Suprapubic skin (tissue), 4 donors: ENCODE measurements around the gene RPL10. TPM values are rescaled to one million over a fixed set of nuclear protein-coding genes. Genes with fewer than 3 reads are reported as not detected.

Experiments used
- DNase-seq, 2 donors: peaks; one replicate each; pipeline ENCODE4 v3.0.0-alpha.2; 2019; ENCODE audit warnings: low spot score in 2 of 2
- H3K27ac ChIP-seq: fragments of 200-600 bp; sonication (generic); one replicate; pipeline ENCODE4 v1.5.1; 2019
- H3K27me3 ChIP-seq: fragments of 200-600 bp; sonication (generic); one replicate; pipeline ENCODE4 v1.5.1; 2019
- H3K36me3 ChIP-seq: fragments of 200-600 bp; sonication (generic); one replicate; pipeline ENCODE4 v1.5.1; 2019
- H3K4me1 ChIP-seq: fragments of 200-600 bp; sonication (generic); one replicate; pipeline ENCODE4 v1.5.1; 2019
- H3K4me3 ChIP-seq: fragments of 200-600 bp; sonication (generic); one replicate; pipeline ENCODE4 v1.5.1; 2019; ENCODE audit warnings: mild to moderate bottlenecking
- H3K9me3 ChIP-seq: fragments of 200-600 bp; sonication (generic); one replicate; pipeline ENCODE4 v1.5.1; 2019
- EP300 ChIP-seq: sonication (generic); formaldehyde crosslinking; IDR thresholded peaks from one replicate; pipeline ENCODE4 v1.6.1; 2017; ENCODE audit warnings: antibody characterized with exemption
- POLR2A ChIP-seq, 2 donors: fragments of 450-650 bp; IDR thresholded peaks; one replicate each; pipeline ENCODE4 v1.6.1; 2017; ENCODE audit warnings: antibody characterized with exemption in 2 of 2, mild to moderate bottlenecking in 2 of 2, moderate library complexity in 2 of 2
- POLR2AphosphoS5 ChIP-seq, 3 donors: sonication (generic); formaldehyde crosslinking; IDR thresholded peaks; one replicate each; pipeline ENCODE4 v1.6.1; 2017; ENCODE audit warnings: antibody characterized with exemption in 3 of 3
- WGBS: methylation state at CpG from one replicate; pipeline ENCODE4 v1.1.5; 2018; 5-methylcytosine and 5-hydroxymethylcytosine counted together
- total RNA-seq, 4 donors: library from RNA; depleted of rRNA; stranded (reverse); fragments of >200 nt; gene quantifications; one replicate each; pipeline ENCODE4 v1.1.0, GENCODE V29; 2016
- TF ChIP-seq, protein P1 (sequence below), 2 donors: fragments of 200-600 bp in 1 of 2; fragments of 450-650 bp in 1 of 2; sonication (generic) in 1 of 2; IDR thresholded peaks; one replicate each; pipeline ENCODE4 v1.5.1; 2016 to 2019; ENCODE audit warnings: antibody characterized with exemption in 2 of 2, mild to moderate bottlenecking in 1 of 2, moderate library complexity in 1 of 2

Gene RPL10
- total RNA-seq, 4 donors from 2014 or later = 3,684 to 7,390 (median 6,600) TPM

DNA sequence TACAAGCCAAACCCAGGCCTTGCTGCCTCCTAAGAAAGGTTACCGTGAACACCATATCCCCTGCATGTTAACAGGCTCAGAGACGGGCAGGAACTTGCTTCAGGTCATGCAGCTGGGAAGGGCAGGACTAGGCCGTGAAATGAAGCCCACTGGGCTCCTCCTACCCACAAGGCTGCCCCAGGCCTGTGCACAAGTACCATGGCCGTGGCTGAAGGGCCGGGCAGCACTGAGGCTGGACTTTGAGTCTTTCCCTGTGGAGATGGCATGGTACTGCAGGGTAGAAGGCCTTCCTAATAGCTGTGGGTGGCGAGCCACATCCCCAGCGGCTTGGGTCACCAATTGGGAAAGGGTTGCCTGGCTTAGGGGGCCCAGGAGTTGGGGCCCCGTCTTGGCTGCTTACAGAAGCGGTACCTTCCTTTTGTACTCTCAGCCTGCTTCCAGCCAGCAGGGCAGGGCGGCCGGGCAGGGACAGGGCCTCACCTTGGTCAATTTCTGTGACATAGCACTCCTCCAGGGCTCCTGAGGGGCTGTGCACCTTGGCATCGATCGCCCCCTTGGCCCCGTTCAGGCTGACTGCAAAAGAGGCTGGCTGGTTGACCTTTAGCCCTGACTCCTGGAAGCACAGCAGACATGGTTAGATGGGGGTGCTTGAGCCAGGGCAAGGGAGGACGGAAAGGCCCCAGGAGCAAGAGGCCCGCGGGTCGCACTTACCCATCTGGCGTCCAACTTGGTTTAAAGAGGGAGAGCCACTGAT lies 47.6 kb upstream of the RPL10 start:
- Histone ChIP-seq H3K27ac (no peak overlapping the region), H3K27me3 (no peaks in the 10 kb centered on the region), H3K9me3 (no peaks in the 10 kb centered on the region), H3K4me3 (no peak overlapping the region), H3K4me1 (peaks cover 7% of the 10 kb centered on the region), H3K36me3 (peaks cover 72% of the 10 kb centered on the region)
- TF ChIP-seq EP300 (no peak), POLR2AphosphoS5 (IDR thresholded peaks at IDR 0.05) (no peak), POLR2A (IDR thresholded peaks at IDR 0.05) (no peak)
- TF ChIP-seq, protein P1, sequence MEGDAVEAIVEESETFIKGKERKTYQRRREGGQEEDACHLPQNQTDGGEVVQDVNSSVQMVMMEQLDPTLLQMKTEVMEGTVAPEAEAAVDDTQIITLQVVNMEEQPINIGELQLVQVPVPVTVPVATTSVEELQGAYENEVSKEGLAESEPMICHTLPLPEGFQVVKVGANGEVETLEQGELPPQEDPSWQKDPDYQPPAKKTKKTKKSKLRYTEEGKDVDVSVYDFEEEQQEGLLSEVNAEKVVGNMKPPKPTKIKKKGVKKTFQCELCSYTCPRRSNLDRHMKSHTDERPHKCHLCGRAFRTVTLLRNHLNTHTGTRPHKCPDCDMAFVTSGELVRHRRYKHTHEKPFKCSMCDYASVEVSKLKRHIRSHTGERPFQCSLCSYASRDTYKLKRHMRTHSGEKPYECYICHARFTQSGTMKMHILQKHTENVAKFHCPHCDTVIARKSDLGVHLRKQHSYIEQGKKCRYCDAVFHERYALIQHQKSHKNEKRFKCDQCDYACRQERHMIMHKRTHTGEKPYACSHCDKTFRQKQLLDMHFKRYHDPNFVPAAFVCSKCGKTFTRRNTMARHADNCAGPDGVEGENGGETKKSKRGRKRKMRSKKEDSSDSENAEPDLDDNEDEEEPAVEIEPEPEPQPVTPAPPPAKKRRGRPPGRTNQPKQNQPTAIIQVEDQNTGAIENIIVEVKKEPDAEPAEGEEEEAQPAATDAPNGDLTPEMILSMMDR (IDR thresholded peaks at IDR 0.05) = no peak
- DNase-seq = no peak
- 86% methylated on average over 11 of the region's 19 CpGs for WGBS

- TF ChIP-seq EP300 = no peak
- TF ChIP-seq, protein P1 (IDR thresholded peaks at IDR 0.05) = no peak
- DNase-seq = no peak
- no peak overlapping the region for H3K4me3 ChIP-seq
- peaks cover 7% of the 10 kb centered on the region for H3K4me1 ChIP-seq
- peak overlapping the region; percentile 11 for H3K27ac ChIP-seq
- peaks cover 80% of the 10 kb centered on the region for H3K36me3 ChIP-seq
- no peaks in the 10 kb centered on the region for H3K27me3 ChIP-seq
- 78% methylated on average over 21 of the region's 30 CpGs for WGBS
- no peaks in the 10 kb centered on the region for H3K9me3 ChIP-seq
Observed at GRCh38 chrX:154351183-154352011, 46.8 kb upstream of the RPL10 start.

DNA sequence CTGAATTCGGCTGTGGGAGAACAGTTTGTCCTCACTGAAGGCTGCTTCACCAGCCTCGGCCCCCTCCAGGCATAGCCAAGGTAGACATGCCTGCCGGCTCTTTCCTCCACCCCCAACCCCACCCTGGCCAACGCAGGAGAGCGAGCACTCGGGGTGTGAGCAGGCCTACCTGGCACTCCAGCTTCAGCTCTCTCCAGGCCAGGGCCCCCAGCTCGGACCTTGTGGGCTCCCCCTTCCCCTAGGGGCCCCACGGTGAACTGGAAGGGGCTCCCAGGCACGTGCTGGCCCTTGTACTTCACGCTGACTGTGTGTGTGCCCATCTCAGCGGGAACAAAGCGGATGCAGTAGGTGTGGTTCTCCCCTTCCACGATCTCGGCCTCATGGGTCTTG lies 46.2 kb upstream of the RPL10 start:
- WGBS = 80% methylated on average over 1 of the region's 14 CpGs
- DNase-seq = no peak
- no peak for TF ChIP-seq EP300
- TF ChIP-seq POLR2A (IDR thresholded peaks at IDR 0.05) = no peak
- TF ChIP-seq, protein P1 (IDR thresholded peaks at IDR 0.05) = no peak
- no peak for TF ChIP-seq POLR2AphosphoS5 (IDR thresholded peaks at IDR 0.05)
- peaks cover 7% of the 10 kb centered on the region for H3K4me1 ChIP-seq
- no peaks in the 10 kb centered on the region for H3K9me3 ChIP-seq
- H3K36me3 ChIP-seq = peaks cover 86% of the 10 kb centered on the region
- H3K4me3 ChIP-seq = no peak overlapping the region
- no peaks in the 10 kb centered on the region for H3K27me3 ChIP-seq
- H3K27ac ChIP-seq = peak overlapping the region; percentile 11

DNA sequence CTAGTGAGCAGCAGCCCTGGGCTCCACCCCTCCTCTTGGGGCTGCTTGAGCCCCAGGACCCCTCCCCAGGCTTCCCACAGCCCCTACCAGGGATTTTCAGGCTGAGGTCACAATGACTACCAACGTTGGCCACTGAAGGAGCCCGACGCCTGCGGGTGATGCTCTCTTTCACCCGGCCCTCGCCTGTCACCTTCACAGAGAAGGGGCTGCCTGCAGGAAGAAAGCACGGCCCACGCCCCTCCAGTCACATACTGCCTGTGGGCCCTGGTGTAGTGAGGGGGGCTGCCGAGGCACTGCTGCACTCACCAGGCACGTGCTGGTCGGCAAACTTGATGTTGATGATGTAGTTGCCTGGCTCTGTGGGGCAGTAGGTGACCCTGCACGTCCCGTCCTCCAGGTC lies 45.7 kb upstream of the RPL10 start:
- Histone ChIP-seq H3K27me3 (no peaks in the 10 kb centered on the region), H3K9me3 (no peaks in the 10 kb centered on the region), H3K36me3 (peaks cover 91% of the 10 kb centered on the region), H3K27ac (no peak overlapping the region), H3K4me1 (peaks cover 7% of the 10 kb centered on the region), H3K4me3 (no peak overlapping the region)
- TF ChIP-seq, protein P1 (IDR thresholded peaks at IDR 0.05) = no peak
- TF ChIP-seq POLR2A (IDR thresholded peaks at IDR 0.05) (no peak), POLR2AphosphoS5 (IDR thresholded peaks at IDR 0.05) (no peak), EP300 (no peak)
- no peak for DNase-seq
- 93% methylated on average over 5 of the region's 13 CpGs for WGBS

DNA sequence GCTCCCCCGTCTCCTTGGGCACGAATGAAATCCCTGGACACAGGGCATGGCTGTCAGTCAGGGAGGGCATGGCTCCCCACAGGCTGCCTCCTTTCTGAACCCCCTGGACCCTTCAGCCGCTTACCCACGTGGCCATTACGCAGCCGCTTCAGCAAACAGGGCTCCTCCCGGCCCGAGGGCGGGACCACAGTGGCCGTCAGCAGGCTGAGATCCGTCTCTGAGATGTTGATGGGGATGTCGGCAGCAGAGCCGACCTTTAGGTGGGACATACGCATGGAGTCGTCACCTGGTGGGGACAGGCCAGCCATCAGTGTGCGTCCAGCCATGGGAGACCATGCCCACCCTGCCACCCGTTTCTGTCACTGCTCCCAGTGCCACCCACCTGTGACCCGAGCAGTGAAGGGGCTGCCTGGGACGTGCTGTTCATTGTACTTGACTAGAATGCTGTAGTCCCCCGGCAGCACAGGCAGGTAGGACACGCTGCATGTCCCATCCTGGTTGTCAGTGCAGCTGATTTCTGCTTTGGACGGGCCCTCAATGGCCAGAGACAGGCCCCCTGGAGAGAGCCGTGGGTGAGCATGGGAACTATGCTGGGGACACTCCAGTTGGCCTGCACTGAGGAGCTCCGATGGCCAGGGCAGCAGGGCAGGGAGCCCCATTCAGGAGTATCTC lies 44.9 kb upstream of the RPL10 start:
- H3K36me3 ChIP-seq = peaks cover 99% of the 10 kb centered on the region
- no peak overlapping the region for H3K27ac ChIP-seq
- H3K9me3 ChIP-seq = no peaks in the 10 kb centered on the region
- whole genome bisulfite sequencing = 93% methylated on average over 8 of the region's 24 CpGs
- H3K4me3 ChIP-seq = no peak overlapping the region
- TF ChIP-seq, protein P1 (IDR thresholded peaks at IDR 0.05) = no peak
- no peak for TF ChIP-seq POLR2A (IDR thresholded peaks at IDR 0.05)
- no peak for TF ChIP-seq POLR2AphosphoS5 (IDR thresholded peaks at IDR 0.05)
- TF ChIP-seq EP300 = no peak
- no peaks in the 10 kb centered on the region for H3K27me3 ChIP-seq
- H3K4me1 ChIP-seq = peaks cover 7% of the 10 kb centered on the region
- no peak for DNase-seq
